Natural killer cell treated with Interleukin-12 subunit alpha and Interleukin-12 subunit beta and Interleukin-15 and Interleukin-18, amount 100 ng/mL, for 72 hours (primary cell): ENCODE measurements around the gene VPS45. TPM values are rescaled to one million over a fixed set of nuclear protein-coding genes. Genes with fewer than 3 reads are reported as not detected.
A peak's percentile ranks its signal among the peaks of the same experiment; 100 is the strongest.
"Not testable (repeated sequence)": the region's sequence is repeated elsewhere in the genome, so short reads cannot be mapped to it uniquely, and the experiment has no call there.

Source experiments
- ATAC-seq, 2 donors: fragments of 150-1000 bp; cut with Tn5 transposase in 1 of 2; sonication (Bioruptor Pico), chemical (Tn5 transposase) in 1 of 2; 2 replicates each; pipeline ENCODE4 v1.10.0; 2021
- DNase-seq: peaks from one replicate; pipeline ENCODE4 v3.0.0; 2022; ENCODE audit warnings: low spot score
- H3K27ac Mint-ChIP-seq, 2 donors: 1 replicate in 1 of 2; 2 replicates in 1 of 2; pipeline ENCODE4 v1.8.0; 2022; ENCODE audit warnings: mixed read lengths in 2 of 2, mild to moderate bottlenecking in 1 of 2, moderate library complexity in 1 of 2
- H3K27me3 Mint-ChIP-seq, 2 donors: 1 replicate in 1 of 2; 2 replicates in 1 of 2; pipeline ENCODE4 v1.8.0; 2022; ENCODE audit warnings: mixed read lengths in 2 of 2
- H3K36me3 Mint-ChIP-seq: one replicate; pipeline ENCODE4 v1.8.0; 2022; ENCODE audit warnings: mixed read lengths
- H3K4me1 Mint-ChIP-seq, 2 donors: 1 replicate in 1 of 2; 2 replicates in 1 of 2; pipeline ENCODE4 v1.8.0; 2022; ENCODE audit warnings: low read depth in 2 of 2, mixed read lengths in 2 of 2, mild to moderate bottlenecking in 1 of 2
- H3K4me3 Mint-ChIP-seq: one replicate; pipeline ENCODE4 v1.8.0; 2022; ENCODE audit warnings: mixed read lengths
- H3K9me3 Mint-ChIP-seq: 2 replicates; pipeline ENCODE4 v1.8.0; 2022; ENCODE audit warnings: mixed read lengths
- total RNA-seq, 2 donors: library from RNA; stranded (reverse); gene quantifications; one replicate each; pipeline ENCODE4 v1.2.3, GENCODE V29; 2022

Gene VPS45
- total RNA-seq, 2 donors from 2014 or later, result 34.1 to 40.4 TPM

DNA sequence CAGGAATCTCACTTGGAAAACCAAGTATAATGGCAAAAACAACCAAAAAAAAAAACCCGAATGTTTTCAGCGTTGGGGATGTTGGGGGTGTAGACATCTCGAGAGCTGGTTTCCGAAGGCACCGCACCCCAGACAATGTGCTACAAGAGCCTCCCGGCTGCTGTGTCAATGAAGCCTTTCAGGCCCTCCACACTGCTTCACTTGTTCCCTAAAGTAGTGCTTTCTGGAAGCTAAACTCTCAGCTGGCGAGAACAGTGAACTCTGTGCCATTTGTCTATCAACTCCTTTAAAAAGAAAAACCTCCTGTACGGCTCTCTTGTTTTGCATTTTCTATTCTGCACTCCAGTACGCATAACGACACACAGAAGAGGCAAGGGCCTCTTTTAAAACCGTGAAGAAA, 114.7 kb downstream of the VPS45 start:
- Mint-ChIP-seq H3K27me3 (no peaks in the 10 kb centered on the region), H3K4me1 (peaks cover 4 to 5% of the 10 kb centered on the region in 2 donors), H3K36me3 (no peaks in the 10 kb centered on the region), H3K9me3 (no peaks in the 10 kb centered on the region), H3K27ac (no peak overlapping the region), H3K4me3 (no peak overlapping the region)
- DNase-seq (no peak), ATAC-seq (no peak)

DNA sequence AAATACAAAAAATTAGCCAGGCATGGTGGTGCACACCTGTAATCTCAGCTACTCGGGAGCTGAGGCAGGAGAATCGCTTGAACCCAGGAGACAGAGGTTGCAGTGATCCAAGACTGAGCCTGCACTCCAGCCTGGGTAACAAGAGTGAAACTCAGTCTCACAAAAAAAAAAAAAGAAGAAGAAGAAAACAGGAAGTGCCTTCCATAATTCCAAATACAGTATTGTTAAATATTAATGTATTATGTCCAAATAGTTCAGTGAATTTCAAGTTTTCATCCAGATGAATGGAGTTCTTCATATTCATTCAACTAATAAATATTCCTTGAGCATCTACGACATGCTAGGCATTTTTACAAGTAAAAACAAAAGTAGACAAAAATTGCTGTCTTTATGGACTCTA, 115.5 kb downstream of the VPS45 start:
- no peak overlapping the region for H3K4me3 Mint-ChIP-seq
- ATAC-seq (no peak), DNase-seq (no peak)
- no peaks in the 10 kb centered on the region for H3K27me3 Mint-ChIP-seq
- no peak overlapping the region for H3K27ac Mint-ChIP-seq
- no peaks in the 10 kb centered on the region for H3K36me3 Mint-ChIP-seq
- H3K4me1 Mint-ChIP-seq, result peaks cover 9 to 10% of the 10 kb centered on the region in 2 donors
- no peaks in the 10 kb centered on the region for H3K9me3 Mint-ChIP-seq

DNA sequence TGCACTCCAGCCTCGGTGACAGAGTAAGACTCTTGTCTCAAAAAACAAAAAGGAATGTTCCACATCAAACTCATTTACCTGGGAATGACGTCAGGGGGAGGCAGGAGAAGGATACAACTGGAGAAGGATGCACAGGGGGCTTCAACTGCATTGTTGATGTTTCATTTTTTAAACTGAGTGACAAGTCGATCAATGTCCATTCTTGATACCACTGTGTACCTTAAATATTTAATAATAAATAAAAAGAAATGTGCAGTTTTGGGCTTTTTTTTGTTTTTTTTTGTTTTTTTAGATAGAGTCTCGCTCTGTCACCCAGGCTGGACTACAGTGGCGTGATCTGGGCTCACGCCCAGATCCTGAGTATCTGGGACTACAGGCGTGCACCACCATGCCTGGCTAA, 117.9 kb downstream of the VPS45 start:
- Mint-ChIP-seq H3K9me3 (no peaks in the 10 kb centered on the region), H3K27ac (no peak overlapping the region), H3K27me3 (no peaks in the 10 kb centered on the region), H3K4me3 (no peak overlapping the region), H3K36me3 (no peaks in the 10 kb centered on the region), H3K4me1 (peaks cover 9 to 10% of the 10 kb centered on the region in 2 donors)
- no peak for DNase-seq
- no peak for ATAC-seq

DNA sequence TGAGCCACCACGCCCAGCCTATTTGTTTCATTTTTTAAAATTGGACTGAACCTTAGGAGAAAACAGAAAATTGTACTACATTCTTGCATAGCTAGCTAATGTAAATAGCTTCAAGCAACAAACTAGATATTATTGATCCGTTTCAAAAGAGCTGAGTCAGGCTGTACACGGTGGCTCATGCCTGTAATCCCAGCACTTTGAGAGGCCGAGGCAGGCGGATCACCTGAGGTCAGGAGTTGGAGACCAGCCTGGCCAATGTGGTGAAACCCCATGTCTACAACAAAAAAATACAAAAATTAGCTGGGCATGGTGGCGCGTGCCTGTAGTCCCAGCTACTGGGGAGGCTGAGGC, 118.8 kb downstream of the VPS45 start:
- H3K4me1 Mint-ChIP-seq, result peaks cover 9 to 10% of the 10 kb centered on the region in 2 donors
- H3K4me3 Mint-ChIP-seq, H3K9me3 Mint-ChIP-seq, ATAC-seq, H3K27me3 Mint-ChIP-seq, H3K36me3 Mint-ChIP-seq, DNase-seq: not testable (repeated sequence)
- peak overlapping the region in 1 of 2 donors; percentile 53 for H3K27ac Mint-ChIP-seq

DNA sequence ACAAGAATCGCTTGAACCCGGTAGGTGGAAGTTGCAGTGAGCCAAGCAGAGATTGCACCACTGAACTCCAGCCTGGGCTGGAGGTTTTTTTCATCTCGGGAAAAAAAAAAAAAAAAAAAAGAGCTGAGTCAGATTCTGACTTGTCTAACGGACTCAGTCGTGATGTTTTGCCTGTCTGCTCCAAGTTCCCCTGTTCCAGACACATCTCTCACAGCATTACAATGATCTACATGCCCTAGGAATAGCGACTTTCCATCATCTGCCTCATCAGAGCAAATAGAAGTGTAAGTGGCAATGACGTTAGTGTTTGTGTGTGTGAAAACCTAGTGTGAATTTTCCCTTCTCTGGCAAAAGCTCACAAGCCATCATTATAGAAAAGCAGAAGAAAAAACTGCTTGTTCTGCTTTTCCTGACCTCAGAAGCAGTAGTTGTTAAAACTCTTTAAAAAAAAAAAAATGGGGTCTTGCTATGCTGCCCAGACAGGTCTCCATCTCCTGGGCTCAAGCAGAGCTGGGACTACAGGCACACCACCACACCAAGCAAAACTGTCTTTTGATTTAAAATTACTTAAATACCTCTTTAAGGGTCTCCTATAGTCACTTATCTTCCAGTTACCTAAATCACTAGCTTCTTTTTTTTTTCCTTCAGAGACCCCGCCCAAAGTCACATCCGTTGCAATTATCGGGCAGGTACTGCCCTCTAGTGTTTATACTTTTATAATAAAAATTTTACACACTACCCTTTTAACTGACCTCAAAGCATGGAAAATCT, 119.4 kb downstream of the VPS45 start:
- H3K4me1 Mint-ChIP-seq, result peaks cover 9 to 10% of the 10 kb centered on the region in 2 donors
- H3K9me3 Mint-ChIP-seq, result no peaks in the 10 kb centered on the region
- DNase-seq (no peak), ATAC-seq (peak; percentile 62 to 81)
- H3K36me3 Mint-ChIP-seq, result no peaks in the 10 kb centered on the region
- no peaks in the 10 kb centered on the region for H3K27me3 Mint-ChIP-seq
- H3K27ac Mint-ChIP-seq, result peak overlapping the region; percentile 53 to 76
- peak overlapping the region; percentile 46 for H3K4me3 Mint-ChIP-seq

DNA sequence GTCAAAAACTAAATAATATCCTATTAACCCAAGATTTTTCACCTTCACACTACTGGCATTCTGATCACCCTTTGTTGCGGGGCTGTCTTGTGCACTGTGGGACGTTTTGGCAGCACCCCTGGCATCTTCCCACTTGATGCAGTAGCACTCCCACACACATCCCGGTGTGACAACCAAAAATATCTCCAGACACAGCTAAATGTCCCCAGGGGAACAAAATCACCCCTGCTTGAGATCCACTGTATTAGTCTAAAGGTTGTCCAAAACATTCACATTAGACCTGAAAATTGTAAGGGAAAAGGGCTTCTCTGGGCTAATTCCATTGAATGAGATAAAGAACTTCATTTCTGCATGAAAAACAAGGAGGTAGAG, 120.0 kb downstream of the VPS45 start:
- Mint-ChIP-seq H3K4me3 (peak overlapping the region; percentile 46), H3K9me3 (no peaks in the 10 kb centered on the region), H3K27me3 (no peaks in the 10 kb centered on the region), H3K4me1 (peaks cover 9 to 10% of the 10 kb centered on the region in 2 donors), H3K27ac (peak overlapping the region; percentile 53 to 76), H3K36me3 (no peaks in the 10 kb centered on the region)
- ATAC-seq (peak in 1 of 2 donors; percentile 48), DNase-seq (no peak)

DNA sequence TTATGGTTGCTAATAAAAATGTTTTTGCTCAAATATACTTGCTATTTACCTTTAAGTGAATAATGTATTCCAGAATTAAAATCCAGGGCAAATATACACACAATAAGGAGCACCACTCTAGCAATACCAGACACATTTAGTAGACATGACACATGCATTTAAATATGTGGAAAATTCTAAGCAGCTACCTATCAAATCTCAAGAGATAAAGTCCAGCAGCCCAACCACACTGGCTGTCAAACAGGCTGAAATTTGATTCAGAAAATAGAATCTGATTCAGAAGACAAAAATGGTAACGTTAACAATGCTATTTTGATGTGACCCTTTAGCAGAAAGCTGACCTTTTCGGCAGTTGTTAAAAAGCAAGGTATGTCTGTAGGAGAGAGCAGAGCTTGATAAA, 124.4 kb downstream of the VPS45 start:
- peaks cover 7 to 8% of the 10 kb centered on the region in 2 donors for H3K4me1 Mint-ChIP-seq
- H3K27ac Mint-ChIP-seq, result no peak overlapping the region
- H3K36me3 Mint-ChIP-seq, result no peaks in the 10 kb centered on the region
- H3K27me3 Mint-ChIP-seq, result peaks cover 6 to 15% of the 10 kb centered on the region in 2 donors
- ATAC-seq (no peak), DNase-seq (no peak)
- H3K4me3 Mint-ChIP-seq, result no peak overlapping the region
- no peaks in the 10 kb centered on the region for H3K9me3 Mint-ChIP-seq

DNA sequence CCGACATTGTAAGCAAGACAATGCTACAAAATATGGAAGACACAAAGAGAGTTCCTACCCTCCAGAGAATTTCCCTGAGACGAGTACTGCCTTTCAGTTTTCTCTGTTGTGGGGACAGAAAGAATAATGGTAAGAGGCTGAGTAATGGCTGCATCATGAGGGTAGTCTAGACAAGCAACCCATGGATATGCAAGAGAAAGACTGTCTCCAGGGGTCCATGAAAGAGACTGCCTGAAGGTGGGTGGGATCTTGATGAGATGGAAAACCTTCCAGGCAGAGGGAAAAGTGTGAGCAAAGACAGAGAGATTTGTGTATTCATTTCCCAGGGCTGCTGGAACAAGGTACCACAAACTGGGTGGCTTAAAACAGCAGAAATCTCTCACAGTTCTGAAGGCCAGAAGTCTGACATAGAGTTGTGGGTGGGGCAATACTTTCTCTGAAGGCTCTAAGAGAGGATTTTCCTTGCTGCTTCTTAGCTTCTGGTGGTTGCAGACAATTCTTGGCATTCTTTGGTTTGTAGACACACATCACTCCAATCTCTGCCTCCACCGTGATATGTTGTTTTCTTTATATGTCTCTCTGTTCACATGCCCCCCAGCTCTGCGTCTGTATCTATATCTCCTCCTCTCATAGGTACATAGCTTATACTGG, 126.9 kb downstream of the VPS45 start:
- DNase-seq (no peak), ATAC-seq (no peak)
- Mint-ChIP-seq H3K27ac (no peak overlapping the region), H3K4me1 (no peaks in the 10 kb centered on the region), H3K4me3 (no peak overlapping the region), H3K9me3 (no peaks in the 10 kb centered on the region), H3K36me3 (no peaks in the 10 kb centered on the region), H3K27me3 (peaks cover 7 to 15% of the 10 kb centered on the region in 2 donors)

Other genes starting within 250 kb of the VPS45 start
- gene BOLA1, start 168.2 kb upstream of the VPS45 start, total RNA-seq, result 10 to 100 TPM; 13.9 to 16.2 TPM
- 1 to 10 TPM; 1.4 to 7.4 TPM for gene SV2A, start 149.9 kb upstream of the VPS45 start, total RNA-seq
- gene SF3B4, start 140.0 kb upstream of the VPS45 start, total RNA-seq, result 100 to 1,000 TPM in 1 of 2 donors, 10 to 100 TPM in 1; 85.2 to 118 TPM
- gene MTMR11, start 130.9 kb upstream of the VPS45 start, total RNA-seq, result 1 to 10 TPM; 2.6 to 5.6 TPM
- gene OTUD7B, start 57.0 kb upstream of the VPS45 start, total RNA-seq, result 10 to 100 TPM; 18.9 to 26.4 TPM
- gene PLEKHO1, start 82.1 kb downstream of the VPS45 start, total RNA-seq, result 10 to 100 TPM; 40.9 to 65.2 TPM
- 100 to 1,000 TPM; 157 to 164 TPM for gene ANP32E, start 168.3 kb downstream of the VPS45 start, total RNA-seq
- gene CA14, start 190.0 kb downstream of the VPS45 start, total RNA-seq, result not detected
- 100 to 1,000 TPM; 115 to 140 TPM for gene APH1A, start 201.2 kb downstream of the VPS45 start, total RNA-seq
- gene C1orf54, start 205.0 kb downstream of the VPS45 start, total RNA-seq, result under 1 TPM; 0.45 to 0.59 TPM
- 10 to 100 TPM in 1 of 2 donors, 1 to 10 TPM in 1; 2.4 to 10.2 TPM for gene CIART, start 214.8 kb downstream of the VPS45 start, total RNA-seq
- gene MRPS21, start 226.1 kb downstream of the VPS45 start, total RNA-seq, result 10 to 100 TPM; 56.5 to 63.0 TPM